GM18502 (cell line): Measurements from ENCODE around the gene AJAP1.

ENCODE experiments used
- ATAC-seq: cut with Tn5 transposase; IDR thresholded peaks from one replicate; pipeline ENCODE4 v1.9.1; 2021; ENCODE audit warnings: mild to moderate bottlenecking; ENCODE audit not compliant: unreplicated experiment, poor library complexity

Gene AJAP1

DNA sequence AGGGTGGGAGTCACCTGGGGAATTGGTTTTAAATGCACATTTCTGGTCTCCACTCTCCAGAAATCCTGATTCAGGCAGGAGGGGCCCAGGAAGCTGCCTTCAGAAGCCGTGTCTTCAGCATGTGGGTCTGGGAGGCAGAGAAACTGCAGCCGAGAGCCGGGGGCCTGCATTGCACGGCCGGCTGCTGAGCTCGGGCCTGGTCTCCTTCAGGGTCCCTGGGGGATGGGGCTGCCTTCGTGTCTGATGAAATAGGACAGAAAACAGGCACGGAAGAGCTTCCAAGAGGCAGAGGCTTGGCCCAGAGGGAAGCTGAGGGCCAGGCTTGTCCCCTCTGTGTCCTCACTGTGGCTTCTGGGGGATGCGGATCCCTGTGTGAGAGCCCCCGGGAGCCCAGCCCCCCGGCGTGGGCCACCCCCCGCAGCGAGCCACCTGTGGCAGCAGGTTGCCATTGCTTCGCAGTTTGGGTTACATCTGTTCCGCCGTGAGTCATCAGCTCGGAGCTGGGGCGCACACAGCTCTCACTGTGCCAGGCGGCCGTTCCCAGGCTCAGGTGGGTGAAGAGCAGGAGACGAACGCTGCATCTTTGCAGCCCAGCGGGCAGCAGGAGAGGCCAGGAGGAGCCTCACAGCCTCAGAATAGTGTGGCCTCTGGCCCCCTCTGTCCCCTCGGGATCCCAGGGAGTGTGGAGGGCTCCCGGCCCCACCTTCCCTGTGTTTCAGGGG lies 72.4 kb downstream of the AJAP1 start:
- ATAC-seq = no peak

GRCh38 chr1:4728319-4729089 lies 74.1 kb downstream of the AJAP1 start:
- no peak for ATAC-seq

GRCh38 chr1:4729090-4729471 lies 74.7 kb downstream of the AJAP1 start:
- no peak for ATAC-seq

DNA sequence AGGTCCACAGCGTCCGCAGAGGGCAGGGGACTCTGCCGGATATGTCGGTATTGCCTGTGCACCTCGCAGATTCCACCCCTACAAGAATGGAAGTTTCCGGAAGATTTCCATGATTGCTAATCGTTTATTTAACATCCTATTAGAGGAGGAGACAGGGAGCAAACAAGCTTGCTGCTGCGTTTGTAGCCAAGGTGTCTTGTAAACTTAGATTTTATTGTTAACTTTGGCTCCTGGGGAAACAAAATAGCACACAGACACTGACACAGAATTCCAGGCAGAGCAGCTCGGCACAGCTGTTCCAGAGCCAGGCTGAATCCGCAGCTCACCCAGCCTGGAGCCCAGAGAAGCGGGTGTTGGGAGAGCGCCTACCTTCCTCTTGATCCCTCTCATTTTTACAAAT lies 75.7 kb downstream of the AJAP1 start:
- ATAC-seq = no peak

DNA sequence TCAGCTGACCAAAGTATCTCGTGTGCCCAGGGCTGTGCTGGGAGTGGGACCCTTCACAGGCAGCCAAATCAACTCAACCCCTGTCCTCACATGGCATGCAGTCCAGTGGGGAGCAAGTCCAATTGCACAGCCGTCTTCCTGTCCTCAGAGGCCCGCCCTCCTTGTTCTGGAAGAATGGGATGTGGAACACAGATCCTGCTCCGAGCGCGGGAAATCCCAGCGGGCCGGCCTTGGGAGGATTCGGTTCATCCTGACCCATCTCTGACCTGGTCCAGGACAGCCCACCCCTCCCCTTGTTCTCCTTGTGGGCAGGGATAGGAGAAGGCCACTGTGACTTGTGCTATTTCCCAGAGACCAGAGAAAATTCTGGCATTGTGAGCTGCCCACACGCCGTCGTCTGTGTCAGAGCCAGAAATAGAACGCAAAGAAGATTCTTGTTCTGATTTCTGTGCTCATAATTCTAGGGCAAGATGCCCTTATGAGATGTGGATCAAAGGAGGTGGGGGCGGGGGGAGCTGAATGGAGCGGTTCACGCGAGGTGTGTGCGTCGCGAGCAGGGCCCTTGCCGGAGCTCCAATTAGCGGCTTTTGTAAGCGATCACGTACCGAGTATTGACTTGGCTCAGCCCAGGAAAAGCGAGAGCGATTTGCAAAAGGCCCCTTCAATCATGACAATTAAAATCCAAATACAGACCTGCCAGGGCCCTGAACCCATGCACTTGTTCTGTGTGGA lies 79.2 kb downstream of the AJAP1 start:
- no peak for ATAC-seq

DNA sequence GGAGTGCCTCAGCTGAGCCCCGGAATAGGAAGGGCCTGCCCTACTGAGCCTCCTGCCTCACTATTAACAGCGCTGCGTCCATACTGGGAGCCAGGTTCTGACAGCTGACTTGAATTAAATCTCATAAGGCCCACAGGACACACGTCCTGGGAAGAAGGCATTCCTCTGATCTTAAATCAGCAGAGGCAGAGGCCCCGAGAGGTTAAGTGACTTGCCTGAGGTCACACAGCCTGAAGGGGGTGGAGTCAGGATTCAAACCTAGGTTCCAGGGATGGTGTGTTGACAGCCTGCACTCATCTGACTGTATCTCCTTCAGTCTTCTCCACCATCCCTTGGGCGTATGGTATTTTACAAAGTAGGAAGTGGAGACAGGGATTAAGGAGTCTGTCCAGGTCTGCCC lies 79.8 kb downstream of the AJAP1 start:
- no peak for ATAC-seq

- ATAC-seq = no peak
These were observed 80.4 kb downstream of the AJAP1 start for GRCh38 chr1:4734791-4735190.

- no peak for ATAC-seq
These were observed 81.8 kb downstream of the AJAP1 start for GRCh38 chr1:4736254-4736653.

- no peak for ATAC-seq
These were observed 87.5 kb downstream of the AJAP1 start for GRCh38 chr1:4741876-4742423.

GRCh38 chr1:4743978-4744750 lies 89.8 kb downstream of the AJAP1 start:
- ATAC-seq = no peak

DNA sequence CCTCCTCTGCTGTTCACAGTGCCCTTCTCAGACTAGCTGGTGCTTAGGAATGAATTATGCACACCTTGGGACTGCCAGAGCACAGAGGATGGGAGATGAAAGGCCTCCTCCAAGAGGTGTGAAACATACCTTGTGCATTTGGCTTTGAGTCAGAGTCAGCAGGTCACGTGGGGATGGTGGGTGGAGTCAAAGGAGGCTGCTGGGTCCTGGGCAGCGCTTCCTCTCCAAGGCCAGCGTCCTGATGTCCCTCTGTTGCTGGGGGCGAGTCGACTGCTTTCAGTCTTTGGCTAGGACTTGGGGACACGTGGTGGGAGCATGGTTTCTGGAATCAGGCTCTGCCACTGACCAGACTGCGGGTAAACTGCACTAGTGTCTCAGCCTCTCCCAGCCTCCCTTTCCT lies 91.2 kb downstream of the AJAP1 start:
- no peak for ATAC-seq

- ATAC-seq = no peak
These were observed 95.0 kb downstream of the AJAP1 start for GRCh38 chr1:4749406-4749805.

DNA sequence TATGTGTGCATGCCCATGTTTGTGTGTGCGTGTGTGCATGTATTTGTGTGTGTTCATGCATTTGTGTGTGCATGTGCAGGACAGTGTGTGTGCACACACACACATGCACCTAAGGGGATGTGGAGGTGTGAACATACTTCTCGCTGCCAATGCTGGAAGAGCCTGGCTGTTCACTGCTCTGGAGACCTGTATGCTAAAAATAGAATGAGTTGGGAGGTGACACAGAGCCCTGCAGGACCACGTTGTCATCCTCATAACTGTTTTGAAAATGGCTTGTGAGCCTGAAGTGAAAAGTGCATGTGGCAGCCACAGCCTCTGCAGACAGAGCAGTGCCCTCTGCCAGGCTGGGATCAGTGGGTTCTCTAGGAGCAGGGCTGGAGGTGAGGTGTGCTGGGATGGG lies 95.8 kb downstream of the AJAP1 start:
- no peak for ATAC-seq

DNA sequence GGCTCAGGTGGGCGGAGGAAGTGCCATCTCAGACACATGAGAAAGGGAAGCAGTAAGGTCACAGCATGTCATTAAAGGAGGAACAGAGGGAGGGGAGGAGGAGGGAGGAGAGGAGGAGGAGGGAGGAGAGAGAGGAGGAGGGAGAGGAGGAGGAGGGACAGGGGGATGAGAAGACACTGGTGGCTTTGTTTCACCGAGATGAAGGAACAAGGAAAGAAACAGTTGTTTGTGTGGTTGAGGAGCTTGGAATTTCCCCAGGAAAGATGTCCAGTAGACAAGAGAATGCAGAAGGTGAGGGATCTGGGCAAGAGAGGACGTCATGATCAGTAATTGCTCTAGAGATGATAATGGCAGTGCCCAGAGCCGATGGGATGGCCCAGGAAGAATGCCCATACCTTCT lies 97.7 kb downstream of the AJAP1 start:
- ATAC-seq = no peak

DNA sequence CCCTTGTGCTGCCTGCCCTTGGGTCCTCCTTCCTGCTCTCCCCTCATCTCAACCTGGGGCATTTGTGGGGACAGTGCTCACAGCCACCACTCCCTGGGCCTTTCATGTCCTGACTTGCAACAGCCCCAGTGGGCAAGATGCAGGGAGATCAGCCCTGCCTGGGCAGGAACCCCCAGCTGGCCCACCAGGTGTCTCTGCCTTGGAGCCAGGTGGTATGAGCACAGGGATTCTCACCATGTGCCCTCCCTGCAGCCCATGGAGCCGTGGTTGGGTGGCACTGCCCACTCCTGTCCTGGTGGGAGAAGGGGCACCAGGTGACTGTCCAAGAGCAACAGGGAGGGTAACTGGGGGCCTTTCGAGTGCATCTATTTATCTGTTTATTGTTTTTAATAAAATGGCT lies 100.4 kb downstream of the AJAP1 start:
- no peak for ATAC-seq

DNA sequence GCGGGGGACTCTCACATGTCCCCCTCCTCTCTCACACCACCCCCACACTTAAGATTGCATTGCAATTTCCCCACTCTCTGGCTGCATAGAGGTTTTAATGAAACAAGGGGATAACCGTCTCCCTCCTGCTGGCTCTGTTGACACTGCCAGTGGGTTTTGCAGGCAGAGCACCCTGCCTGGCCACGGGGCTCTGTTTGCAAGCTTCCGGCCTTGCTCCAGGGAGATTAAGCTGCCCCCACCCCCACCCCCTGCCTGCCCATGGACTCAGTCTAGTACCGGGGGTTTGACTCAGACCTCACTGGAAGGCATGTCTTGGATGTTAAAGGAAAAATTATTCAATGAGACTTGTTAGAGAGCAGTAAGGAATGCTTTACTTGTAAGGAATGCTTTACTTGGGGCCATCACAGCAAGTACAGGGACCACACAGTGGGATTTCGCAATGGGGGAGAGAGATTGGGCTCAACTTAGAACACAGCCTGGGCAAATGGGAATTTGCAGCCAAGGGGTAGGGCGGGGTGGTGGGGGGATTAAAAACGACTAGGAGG lies 101.0 kb downstream of the AJAP1 start:
- ATAC-seq = no peak

- ATAC-seq = no peak
These were observed 101.6 kb downstream of the AJAP1 start for GRCh38 chr1:4755864-4756504.

DNA sequence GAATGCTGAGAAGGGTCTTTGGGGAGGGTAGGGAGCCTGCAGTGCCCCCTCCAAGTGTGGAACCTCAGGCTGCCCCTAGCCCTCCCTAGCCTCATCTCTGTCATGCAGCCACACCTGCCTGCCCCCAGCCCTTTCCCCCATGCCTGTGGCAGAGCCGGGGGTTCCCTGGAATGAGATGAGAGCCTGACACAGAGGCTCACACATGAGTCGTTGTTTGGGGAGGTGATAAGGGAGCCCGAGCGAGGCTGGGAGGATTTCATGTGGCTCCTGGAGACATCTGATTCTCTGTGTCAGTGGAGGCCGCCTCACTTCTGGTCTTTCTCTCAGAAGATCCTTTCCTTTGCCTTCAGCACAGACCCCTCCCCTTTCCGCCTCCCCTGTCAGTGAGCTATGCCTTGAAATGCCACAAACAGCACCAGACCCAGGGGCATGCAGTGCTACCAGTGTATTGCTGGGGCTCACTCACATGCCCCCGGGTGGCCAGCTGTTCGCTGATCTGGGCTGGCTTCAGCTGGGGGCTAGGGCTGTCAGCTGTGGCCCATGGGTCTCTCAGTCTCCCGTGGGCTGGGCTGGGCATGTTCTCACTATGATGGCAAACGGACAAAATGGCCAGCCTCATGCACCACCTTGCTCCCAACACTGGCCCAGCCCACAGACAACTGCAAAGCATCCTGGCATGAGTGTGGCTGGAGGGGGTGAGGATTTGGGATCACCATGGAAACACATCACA lies 102.6 kb downstream of the AJAP1 start:
- no peak for ATAC-seq

DNA sequence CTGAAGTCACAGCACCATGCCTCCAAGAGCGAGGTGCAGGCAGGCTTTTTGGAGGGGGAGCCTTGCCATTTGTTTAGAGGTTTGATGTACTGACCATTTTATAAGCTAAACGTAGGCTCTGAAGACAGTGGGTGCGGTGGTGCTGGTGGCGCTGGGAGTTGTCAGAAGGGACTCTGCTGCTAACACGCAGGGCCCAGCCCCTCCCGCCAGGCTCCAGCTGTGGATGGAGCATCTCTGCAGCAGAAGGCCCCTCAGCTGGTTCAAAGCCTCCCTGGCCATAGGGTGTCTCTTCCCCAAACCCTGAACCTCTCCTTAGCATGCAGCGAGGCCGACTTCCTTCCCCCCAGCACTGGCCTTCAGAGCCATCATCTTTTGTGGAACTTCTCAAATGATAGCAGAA lies 105.3 kb downstream of the AJAP1 start:
- no peak for ATAC-seq
